DOHH2 (cell line): ENCODE data around the gene KDM1B.

ENCODE experiments used
- EZH2phosphoT487 ChIP-seq: fragments of 200-600 bp; sonication (generic); IDR thresholded peaks from 2 replicates; pipeline ENCODE4 v1.6.1; 2017; ENCODE audit warnings: borderline replicate concordance, mild to moderate bottlenecking, antibody characterized with exemption, low read length, moderate library complexity, mixed read lengths
- TF ChIP-seq, protein P1 (sequence below): fragments of 200-600 bp; sonication (generic); IDR thresholded peaks from one replicate; pipeline ENCODE4 v1.5.1; 2014; ENCODE audit warnings: antibody characterized with exemption, mild to moderate bottlenecking, low read depth, low read length; ENCODE audit not compliant: poor library complexity, severe bottlenecking

DNA sequence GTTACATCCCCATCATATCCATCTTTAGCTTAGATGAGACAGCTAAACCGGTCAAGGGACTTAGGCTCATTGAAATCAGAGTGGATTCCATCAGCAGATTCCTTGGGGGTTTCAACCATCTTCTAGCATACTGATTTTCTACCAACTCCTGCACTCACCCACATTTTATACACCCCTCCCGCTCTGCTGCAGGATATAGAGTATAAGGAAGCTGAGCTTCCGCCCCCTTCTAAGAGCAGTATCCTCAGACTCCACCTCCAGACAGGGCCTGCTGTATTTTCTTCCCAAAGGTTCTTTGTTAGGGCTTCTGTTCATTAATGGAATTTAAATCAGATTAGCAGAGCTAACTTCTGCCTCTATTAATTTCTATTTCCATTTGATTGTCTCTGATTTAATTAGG, 22.9 kb upstream of the KDM1B start:
- TF ChIP-seq EZH2phosphoT487: no peak
- TF ChIP-seq, protein P1, sequence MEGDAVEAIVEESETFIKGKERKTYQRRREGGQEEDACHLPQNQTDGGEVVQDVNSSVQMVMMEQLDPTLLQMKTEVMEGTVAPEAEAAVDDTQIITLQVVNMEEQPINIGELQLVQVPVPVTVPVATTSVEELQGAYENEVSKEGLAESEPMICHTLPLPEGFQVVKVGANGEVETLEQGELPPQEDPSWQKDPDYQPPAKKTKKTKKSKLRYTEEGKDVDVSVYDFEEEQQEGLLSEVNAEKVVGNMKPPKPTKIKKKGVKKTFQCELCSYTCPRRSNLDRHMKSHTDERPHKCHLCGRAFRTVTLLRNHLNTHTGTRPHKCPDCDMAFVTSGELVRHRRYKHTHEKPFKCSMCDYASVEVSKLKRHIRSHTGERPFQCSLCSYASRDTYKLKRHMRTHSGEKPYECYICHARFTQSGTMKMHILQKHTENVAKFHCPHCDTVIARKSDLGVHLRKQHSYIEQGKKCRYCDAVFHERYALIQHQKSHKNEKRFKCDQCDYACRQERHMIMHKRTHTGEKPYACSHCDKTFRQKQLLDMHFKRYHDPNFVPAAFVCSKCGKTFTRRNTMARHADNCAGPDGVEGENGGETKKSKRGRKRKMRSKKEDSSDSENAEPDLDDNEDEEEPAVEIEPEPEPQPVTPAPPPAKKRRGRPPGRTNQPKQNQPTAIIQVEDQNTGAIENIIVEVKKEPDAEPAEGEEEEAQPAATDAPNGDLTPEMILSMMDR: no peak
